Bronchial epithelial cell (primary cell): ENCODE measurements around the gene RSBN1. TPM values are rescaled to one million over a fixed set of nuclear protein-coding genes. Genes with fewer than 3 reads are reported as not detected.
A peak's percentile ranks its signal among the peaks of the same experiment; 100 is the strongest.

Experiments
- DNase-seq: peaks from one replicate; pipeline ENCODE4 v3.0.0-alpha.2; 2010; ENCODE audit warnings: low read depth
- FAIRE-seq: peaks from 2 replicates; lab custom pipeline; 2011; peaks lifted over from hg19 to GRCh38; lab: Jason Lieb, UNC
- H3K27me3 ChIP-seq: 2 replicates; pipeline ENCODE4 v1.5.1; 2011; ENCODE audit warnings: low read length; ENCODE audit not compliant: control insufficient read depth, insufficient read depth
- H3K36me3 ChIP-seq: 2 replicates; pipeline ENCODE4 v1.5.1; 2011; ENCODE audit warnings: low read length; ENCODE audit not compliant: control insufficient read depth, insufficient read depth
- H3K4me3 ChIP-seq: 2 replicates; pipeline ENCODE4 v1.5.1; 2011; ENCODE audit warnings: mild to moderate bottlenecking, low read depth, low read length, control low read depth
- total RNA-seq: library from RNA; depleted of rRNA; stranded (reverse); fragments of >200 nt; gene quantifications from 2 replicates; pipeline ENCODE4 v1.2.1, GENCODE V29; 2014
- TF ChIP-seq, protein P1 (sequence below): IDR thresholded peaks from 2 replicates; pipeline ENCODE4 v1.5.1; 2011; ENCODE audit warnings: mild to moderate bottlenecking, moderate library complexity, low read length, control low read depth, inconsistent platforms; ENCODE audit not compliant: insufficient read depth, severe bottlenecking

Gene RSBN1
- total RNA-seq, 1 donor from 2014 or later, result 7.9 TPM

DNA sequence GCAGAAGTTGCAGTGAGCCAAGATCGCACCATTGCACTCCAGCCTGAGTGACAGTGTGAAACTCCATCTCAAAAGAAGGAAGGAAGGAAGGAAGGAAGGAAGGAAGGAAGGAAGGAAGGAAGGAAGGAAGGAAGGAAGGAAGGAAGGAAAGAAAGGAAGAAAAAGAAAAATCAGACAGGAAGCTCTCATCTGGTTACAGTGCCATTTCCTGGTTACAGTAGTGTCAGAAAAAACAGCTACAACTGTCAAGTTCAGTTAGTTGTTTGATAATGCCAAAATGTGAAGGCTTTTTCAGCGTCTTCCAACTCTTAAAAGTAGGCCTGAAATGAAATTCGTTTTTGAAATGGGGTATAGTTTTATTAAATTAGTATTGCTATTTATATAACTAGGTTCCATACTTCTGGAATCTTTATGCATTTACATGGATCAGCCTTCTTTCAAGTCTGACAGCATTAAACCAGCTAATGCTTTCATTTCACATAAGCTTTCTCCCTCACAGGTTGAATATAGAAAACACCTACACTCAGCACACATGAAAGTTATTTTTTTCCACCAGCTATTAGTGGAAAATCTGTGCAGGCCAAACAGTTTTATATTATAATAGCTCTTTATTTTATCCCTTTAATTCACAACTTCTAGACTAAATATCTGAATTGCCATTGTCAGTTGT is 38.0 kb upstream of the RSBN1 start:
- FAIRE-seq (no peak), DNase-seq (no peak)
- TF ChIP-seq, protein P1, sequence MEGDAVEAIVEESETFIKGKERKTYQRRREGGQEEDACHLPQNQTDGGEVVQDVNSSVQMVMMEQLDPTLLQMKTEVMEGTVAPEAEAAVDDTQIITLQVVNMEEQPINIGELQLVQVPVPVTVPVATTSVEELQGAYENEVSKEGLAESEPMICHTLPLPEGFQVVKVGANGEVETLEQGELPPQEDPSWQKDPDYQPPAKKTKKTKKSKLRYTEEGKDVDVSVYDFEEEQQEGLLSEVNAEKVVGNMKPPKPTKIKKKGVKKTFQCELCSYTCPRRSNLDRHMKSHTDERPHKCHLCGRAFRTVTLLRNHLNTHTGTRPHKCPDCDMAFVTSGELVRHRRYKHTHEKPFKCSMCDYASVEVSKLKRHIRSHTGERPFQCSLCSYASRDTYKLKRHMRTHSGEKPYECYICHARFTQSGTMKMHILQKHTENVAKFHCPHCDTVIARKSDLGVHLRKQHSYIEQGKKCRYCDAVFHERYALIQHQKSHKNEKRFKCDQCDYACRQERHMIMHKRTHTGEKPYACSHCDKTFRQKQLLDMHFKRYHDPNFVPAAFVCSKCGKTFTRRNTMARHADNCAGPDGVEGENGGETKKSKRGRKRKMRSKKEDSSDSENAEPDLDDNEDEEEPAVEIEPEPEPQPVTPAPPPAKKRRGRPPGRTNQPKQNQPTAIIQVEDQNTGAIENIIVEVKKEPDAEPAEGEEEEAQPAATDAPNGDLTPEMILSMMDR, result no peak
- no peak overlapping the region for H3K4me3 ChIP-seq
- no peaks in the 10 kb centered on the region for H3K36me3 ChIP-seq
- no peaks in the 10 kb centered on the region for H3K27me3 ChIP-seq

DNA sequence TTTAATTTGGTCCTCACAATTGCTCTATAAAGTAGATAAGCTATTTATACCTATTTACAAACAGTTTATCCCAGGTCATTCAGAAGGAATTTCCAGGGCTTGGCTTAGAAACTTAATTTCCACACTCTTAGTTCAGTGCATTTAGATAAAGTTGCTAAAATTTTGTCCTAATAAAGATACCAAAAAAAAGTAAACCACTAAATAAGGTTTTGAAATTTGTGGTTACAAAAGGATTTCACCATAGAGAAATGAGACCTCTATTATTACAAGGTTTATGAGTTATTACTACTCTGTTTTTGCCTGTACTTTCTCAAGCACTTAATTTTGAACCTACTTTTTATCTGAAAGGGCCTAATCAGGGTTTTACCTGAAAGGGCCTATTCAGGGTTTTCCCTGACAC is 36.8 kb upstream of the RSBN1 start:
- Histone ChIP-seq H3K36me3 (no peaks in the 10 kb centered on the region), H3K4me3 (no peak overlapping the region), H3K27me3 (no peaks in the 10 kb centered on the region)
- DNase-seq (no peak), FAIRE-seq (no peak)
- TF ChIP-seq, protein P1, result no peak

DNA sequence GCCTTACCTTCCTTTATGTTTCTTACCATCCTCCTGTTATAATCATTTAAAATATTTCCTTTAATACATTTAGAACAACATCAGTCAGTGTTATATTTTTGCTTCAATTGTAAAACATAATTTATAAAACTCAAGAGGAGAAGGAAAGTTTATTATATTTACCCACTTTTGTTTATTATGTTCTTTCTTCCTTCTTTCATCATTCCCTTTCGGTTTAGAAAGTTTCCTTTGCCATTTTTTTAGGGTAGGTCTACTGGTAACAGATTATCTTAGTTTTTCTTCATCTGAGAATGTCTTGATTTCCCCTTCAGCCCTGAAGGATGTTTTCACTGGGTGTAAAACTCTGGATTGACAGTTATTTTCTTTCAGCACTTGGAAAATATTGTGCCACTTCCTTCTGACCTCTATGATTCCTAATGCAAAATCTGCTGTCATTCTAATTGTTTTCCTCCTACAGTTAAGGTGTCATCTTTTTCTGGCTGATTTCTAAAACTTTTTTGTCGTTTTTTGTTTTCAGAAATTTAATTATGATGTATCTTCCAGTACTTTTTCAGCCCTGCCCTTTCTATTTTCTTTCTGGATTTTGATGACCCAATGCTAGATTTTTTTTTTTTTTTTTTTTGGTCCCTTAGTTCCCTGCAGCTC is 34.2 kb upstream of the RSBN1 start:
- no peaks in the 10 kb centered on the region for H3K36me3 ChIP-seq
- TF ChIP-seq, protein P1, result no peak
- FAIRE-seq, result no peak
- no peak overlapping the region for H3K4me3 ChIP-seq
- H3K27me3 ChIP-seq, result no peaks in the 10 kb centered on the region
- no peak for DNase-seq

DNA sequence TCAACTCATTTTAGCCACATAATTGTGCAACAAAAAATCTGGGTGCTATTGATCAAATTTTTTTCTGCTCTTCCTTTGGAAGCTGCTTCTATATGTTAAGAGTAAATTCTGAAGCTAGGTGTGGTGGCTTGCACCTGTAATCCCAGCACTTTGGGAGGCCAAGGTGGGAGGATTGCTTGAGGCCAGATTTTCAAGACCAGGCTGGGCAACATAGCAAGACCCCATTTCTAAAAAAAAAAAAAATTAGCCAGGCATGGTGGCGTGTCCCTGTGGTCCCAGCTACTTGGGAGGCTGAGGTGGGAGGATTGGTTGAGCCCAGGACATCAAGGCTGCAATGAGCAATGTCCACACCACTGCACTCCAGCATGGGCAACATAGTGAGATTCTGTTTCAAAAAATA is 24.3 kb upstream of the RSBN1 start:
- DNase-seq (no peak), FAIRE-seq (no peak)
- TF ChIP-seq, protein P1, result no peak
- no peaks in the 10 kb centered on the region for H3K27me3 ChIP-seq
- H3K36me3 ChIP-seq, result no peaks in the 10 kb centered on the region
- no peak overlapping the region for H3K4me3 ChIP-seq

DNA sequence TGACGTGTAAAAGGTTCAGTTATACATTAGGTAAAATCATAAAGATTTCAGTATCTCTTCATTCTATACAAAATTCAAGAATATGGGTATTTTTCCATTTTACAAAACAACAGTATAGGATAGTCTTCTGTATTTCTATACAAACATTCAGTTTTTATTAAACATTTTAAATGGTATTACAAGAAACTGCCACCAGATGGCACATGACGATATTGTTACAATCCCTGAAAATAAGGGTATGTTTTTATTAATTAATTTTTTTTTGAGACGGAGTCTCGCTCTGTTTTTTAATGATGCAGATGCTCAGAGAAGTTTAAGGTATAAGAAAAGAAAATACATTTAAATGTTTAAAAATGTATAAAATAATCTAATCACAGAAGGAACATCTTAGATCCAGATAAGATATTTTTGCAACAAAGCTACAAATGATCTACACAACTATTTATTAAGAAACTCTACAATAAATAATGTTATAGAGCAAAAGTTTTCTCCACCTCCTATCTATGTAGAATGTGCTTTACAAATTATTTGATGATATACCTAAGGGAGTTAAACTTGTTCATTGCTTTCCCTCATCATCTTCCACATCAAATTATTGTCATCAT is 23.5 kb upstream of the RSBN1 start:
- DNase-seq (peak; percentile 60), FAIRE-seq (no peak)
- Histone ChIP-seq H3K36me3 (no peaks in the 10 kb centered on the region), H3K4me3 (no peak overlapping the region), H3K27me3 (no peaks in the 10 kb centered on the region)
- TF ChIP-seq, protein P1, result no peak
